SK-N-SH treated with all-trans-retinoic acid at 6 μM for 48 hours (cell line): ENCODE results near the gene PARD3B.

Source experiments
- ARNTL ChIP-seq: fragments of 450-650 bp; formaldehyde crosslinking; IDR thresholded peaks from 2 replicates; pipeline ENCODE4 v1.5.0; 2020; ENCODE audit warnings: low read depth, mild to moderate bottlenecking, moderate library complexity, borderline replicate concordance
- CREB5 ChIP-seq: fragments of 250-450 bp; sonication (Bioruptor Pico); IDR thresholded peaks from 2 replicates; pipeline ENCODE4 v1.5.1; 2020; ENCODE audit warnings: low read depth, mild to moderate bottlenecking, moderate library complexity
- CSDC2 ChIP-seq: fragments of 250-450 bp; sonication (Bioruptor Pico); IDR thresholded peaks from 2 replicates; pipeline ENCODE4 v1.5.0; 2020; ENCODE audit warnings: mild to moderate bottlenecking, moderate library complexity
- PATZ1 ChIP-seq: fragments of 250-450 bp; sonication (Bioruptor Pico); IDR thresholded peaks from 2 replicates; pipeline ENCODE4 v1.8.0; 2020; ENCODE audit warnings: mild to moderate bottlenecking, moderate library complexity, borderline replicate concordance
- ZC3H10 ChIP-seq: fragments of 250-450 bp; sonication (Bioruptor Pico); IDR thresholded peaks from 2 replicates; pipeline ENCODE4 v1.5.1; 2021; ENCODE audit warnings: mild to moderate bottlenecking, moderate library complexity
- ZFP3 ChIP-seq: fragments of 250-450 bp; sonication (Bioruptor Pico); IDR thresholded peaks from 2 replicates; pipeline ENCODE4 v1.5.0; 2020; ENCODE audit warnings: mild to moderate bottlenecking, moderate library complexity
- ZFP30 ChIP-seq: fragments of 450-650 bp; formaldehyde crosslinking; IDR thresholded peaks from 2 replicates; pipeline ENCODE4 v1.5.0; 2022; ENCODE audit warnings: mild to moderate bottlenecking, moderate library complexity

GRCh38 chr2:205141381-205141780, 596.1 kb downstream of the PARD3B start:
- no peak for TF ChIP-seq ZFP3 (CRISPR knock-in tag)
- TF ChIP-seq CREB5 = no peak
- no peak for TF ChIP-seq PATZ1
- TF ChIP-seq CSDC2 = no peak
- TF ChIP-seq ARNTL (CRISPR knock-in tag) = no peak
- no peak for TF ChIP-seq ZFP30 (CRISPR knock-in tag)
- TF ChIP-seq ZC3H10 (CRISPR knock-in tag) = no peak
